Brain microvascular endothelial cell (primary cell): ENCODE data around the gene NUDT4.

Experiments used
- DNase-seq: peaks from one replicate; pipeline ENCODE4 v3.0.0-alpha.2; 2020
- H3K27ac ChIP-seq: fragments of 250-450 bp; sonication (Bioruptor Pico); 2 replicates; pipeline ENCODE4 v1.5.1; 2020; ENCODE audit warnings: mild to moderate bottlenecking, moderate library complexity
- H3K27me3 ChIP-seq: fragments of 250-450 bp; sonication (Bioruptor Pico); replicated peaks from 2 replicates; pipeline ENCODE4 v1.5.1; 2020; ENCODE audit warnings: mild to moderate bottlenecking
- H3K36me3 ChIP-seq: fragments of 250-450 bp; sonication (Bioruptor Pico); replicated peaks from 2 replicates; pipeline ENCODE4 v1.5.1; 2020; ENCODE audit warnings: mild to moderate bottlenecking
- H3K4me3 ChIP-seq: 2 replicates; pipeline ENCODE4 v1.5.1; 2011; ENCODE audit warnings: low read depth, mild to moderate bottlenecking, control low read depth, low read length, moderate library complexity
- in situ Hi-C: cut with HindIII; loops from 2 replicates; pipeline ENCODE4 v1.10.0; 2017; ENCODE audit warnings: low sequenced_read_pairs, low pct_ligation_motif_present
- TF ChIP-seq, protein P1 (sequence below): IDR thresholded peaks from 2 replicates; pipeline ENCODE4 v1.5.1; 2011; ENCODE audit warnings: low read depth, mild to moderate bottlenecking, moderate library complexity, low read length, control low read depth, inconsistent platforms; ENCODE audit errors: missing control alignments

The NUDT4 gene

DNA sequence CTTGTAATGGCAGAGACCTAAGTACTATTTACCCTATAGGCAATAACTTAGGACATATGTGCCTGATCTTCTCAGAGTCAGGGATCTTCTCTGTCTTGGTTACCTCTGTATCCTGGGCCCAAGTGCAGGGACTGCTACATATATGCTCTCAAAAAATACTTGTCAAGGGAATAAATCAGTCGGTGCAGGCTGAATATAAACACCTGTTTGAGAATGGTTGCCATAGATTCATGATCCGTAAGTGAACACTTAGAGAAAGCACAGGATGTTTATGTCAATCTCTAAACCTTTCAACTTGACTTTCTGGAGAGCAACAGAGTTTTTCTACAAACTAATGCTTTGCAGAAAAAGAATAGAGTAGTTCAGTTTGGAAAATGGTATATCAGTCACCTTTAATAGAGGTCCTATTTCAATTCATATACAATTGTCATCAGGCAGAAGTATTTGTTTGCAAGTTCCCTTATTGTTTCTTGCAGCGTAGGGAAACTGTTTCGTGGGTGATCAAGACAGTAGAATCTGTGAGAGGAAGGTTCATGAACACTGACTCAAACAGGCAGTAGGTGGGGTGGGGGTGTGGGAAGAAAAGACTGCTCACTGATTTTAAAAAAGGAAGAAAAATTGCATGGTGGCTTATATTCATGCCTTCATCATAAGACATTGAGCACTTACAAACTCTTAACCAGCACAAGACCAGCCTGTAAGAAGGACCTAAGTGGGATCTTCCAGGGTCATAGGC lies 70.0 kb downstream of the NUDT4 start:
- Histone ChIP-seq H3K4me3 (no peak overlapping the region), H3K27ac (no peak overlapping the region), H3K36me3 (no peaks in the 10 kb centered on the region), H3K27me3 (no peaks in the 10 kb centered on the region)
- DNase-seq, result no peak
- TF ChIP-seq, protein P1, sequence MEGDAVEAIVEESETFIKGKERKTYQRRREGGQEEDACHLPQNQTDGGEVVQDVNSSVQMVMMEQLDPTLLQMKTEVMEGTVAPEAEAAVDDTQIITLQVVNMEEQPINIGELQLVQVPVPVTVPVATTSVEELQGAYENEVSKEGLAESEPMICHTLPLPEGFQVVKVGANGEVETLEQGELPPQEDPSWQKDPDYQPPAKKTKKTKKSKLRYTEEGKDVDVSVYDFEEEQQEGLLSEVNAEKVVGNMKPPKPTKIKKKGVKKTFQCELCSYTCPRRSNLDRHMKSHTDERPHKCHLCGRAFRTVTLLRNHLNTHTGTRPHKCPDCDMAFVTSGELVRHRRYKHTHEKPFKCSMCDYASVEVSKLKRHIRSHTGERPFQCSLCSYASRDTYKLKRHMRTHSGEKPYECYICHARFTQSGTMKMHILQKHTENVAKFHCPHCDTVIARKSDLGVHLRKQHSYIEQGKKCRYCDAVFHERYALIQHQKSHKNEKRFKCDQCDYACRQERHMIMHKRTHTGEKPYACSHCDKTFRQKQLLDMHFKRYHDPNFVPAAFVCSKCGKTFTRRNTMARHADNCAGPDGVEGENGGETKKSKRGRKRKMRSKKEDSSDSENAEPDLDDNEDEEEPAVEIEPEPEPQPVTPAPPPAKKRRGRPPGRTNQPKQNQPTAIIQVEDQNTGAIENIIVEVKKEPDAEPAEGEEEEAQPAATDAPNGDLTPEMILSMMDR, result no peak
- in situ Hi-C loops, result no loop called here

DNA sequence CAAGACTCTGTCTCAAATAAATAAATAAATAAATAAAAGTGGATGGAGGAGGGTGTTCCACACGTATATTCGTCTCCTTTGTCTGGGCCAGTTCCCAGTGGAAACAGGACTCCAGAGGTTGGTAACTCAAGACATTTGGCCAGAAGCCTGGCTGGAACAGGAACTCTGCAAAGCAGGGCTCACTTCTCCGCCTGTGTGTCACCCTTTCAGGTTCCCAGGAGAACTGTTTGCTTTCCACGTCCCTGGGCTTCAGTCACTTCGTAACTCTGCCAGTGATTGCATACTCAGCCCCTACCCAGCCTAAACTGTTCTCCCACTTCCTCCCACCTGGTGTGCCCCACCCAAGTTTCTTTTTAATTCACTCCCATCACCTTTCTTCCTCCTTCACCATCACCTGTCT lies 71.1 kb downstream of the NUDT4 start:
- Histone ChIP-seq H3K27me3 (no peaks in the 10 kb centered on the region), H3K36me3 (no peaks in the 10 kb centered on the region), H3K4me3 (no peak overlapping the region), H3K27ac (no peak overlapping the region)
- TF ChIP-seq, protein P1, result no peak
- in situ Hi-C loops, result no loop called here
- no peak for DNase-seq

DNA sequence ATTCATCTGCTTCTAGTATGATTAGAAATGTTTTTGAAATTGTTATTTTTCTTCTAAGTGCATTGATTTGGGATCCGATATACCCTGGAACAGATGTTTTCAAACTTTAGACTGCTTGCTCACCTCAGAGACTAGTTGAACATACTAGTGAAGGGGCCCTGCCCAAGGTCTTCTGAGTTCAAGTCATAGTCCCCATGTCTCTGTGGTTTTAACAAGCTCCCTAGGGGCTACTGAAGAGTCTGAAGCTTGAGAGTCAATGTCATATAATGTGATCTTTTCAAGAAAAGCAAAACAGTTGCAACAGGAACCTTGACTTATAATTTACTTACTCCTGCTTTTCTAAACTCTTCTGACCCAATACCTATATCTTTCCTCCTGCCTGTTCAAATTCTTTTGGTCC lies 71.6 kb downstream of the NUDT4 start:
- Histone ChIP-seq H3K27me3 (no peaks in the 10 kb centered on the region), H3K27ac (no peak overlapping the region), H3K4me3 (no peak overlapping the region), H3K36me3 (no peaks in the 10 kb centered on the region)
- in situ Hi-C loops, result no loop called here
- TF ChIP-seq, protein P1, result no peak
- no peak for DNase-seq

DNA sequence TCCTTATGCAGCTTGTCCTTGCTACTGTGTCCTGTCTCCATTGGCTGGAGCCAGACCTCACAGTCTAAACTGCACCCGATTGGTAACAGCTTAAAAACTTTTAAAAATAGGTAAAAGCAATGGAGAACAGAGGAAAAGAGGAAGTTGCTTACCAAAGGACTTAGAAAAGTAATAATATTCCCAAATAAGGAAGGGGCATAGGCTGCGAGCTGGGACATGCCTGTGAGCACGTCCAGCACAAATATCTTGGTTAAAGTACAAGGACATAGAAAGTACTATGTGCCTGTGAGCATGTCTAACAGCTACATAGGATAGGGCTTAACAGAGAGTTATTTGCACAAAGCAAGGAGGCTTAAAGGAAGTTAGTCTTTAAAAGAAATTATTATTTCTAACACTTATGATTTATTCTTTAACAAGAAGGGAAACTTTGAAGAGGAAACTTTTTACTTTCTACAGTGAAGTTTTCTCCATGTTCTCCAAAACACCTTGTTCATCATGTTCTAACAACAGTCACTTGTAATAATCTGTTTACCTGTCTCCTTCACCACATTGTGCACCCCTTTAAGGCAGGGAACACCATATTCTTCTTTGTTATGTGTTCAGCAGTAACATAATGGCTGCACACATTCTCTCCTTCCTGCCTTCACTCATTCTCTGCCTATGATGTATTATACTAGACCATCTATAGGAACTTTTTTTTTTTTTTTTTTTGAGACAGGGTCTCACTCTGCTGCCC lies 73.9 kb downstream of the NUDT4 start:
- Histone ChIP-seq H3K27me3 (no peaks in the 10 kb centered on the region), H3K27ac (no peak overlapping the region), H3K36me3 (no peaks in the 10 kb centered on the region), H3K4me3 (no peak overlapping the region)
- in situ Hi-C loops, result no loop called here
- TF ChIP-seq, protein P1, result no peak
- DNase-seq, result no peak

DNA sequence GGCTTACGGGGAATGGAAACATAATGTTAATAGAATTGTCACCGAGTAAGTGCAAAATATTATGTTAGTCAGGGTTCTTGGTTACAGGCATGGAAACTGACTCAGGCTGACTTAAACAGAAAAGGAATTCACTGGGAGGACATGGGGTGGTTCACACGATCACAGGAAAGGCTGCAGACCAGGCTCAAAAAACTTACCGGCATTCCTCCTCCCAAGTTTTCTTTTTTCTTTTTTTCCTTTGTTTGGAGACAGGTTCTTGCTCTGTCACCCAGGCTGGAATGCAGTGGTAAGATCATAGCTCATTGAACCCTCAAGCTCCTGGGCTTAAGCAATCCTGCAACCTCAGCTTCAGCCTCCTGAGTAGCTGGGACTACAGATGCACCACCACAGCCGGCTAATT lies 75.9 kb downstream of the NUDT4 start:
- in situ Hi-C loops, result no loop called here
- Histone ChIP-seq H3K27ac (peak overlapping the region; percentile 20), H3K4me3 (no peak overlapping the region), H3K27me3 (no peaks in the 10 kb centered on the region), H3K36me3 (no peaks in the 10 kb centered on the region)
- peak; percentile 51 for DNase-seq
- TF ChIP-seq, protein P1, result no peak
